Muscle of back (tissue), 13 donors: ENCODE measurements around the gene SLC25A30. TPM values are rescaled to one million over a fixed set of nuclear protein-coding genes. Genes with fewer than 3 reads are reported as not detected.
A peak's percentile ranks its signal among the peaks of the same experiment; 100 is the strongest.

Experiments
- DNase-seq, 3 donors: peaks; one replicate each; pipeline versions ENCODE4 v3.0.0 to v3.0.0-alpha.2; 2013
- long read RNA-seq, 9 donors: transcript quantifications; one replicate each; lab custom pipeline, GENCODE V29; 2026
- polyA plus RNA-seq, 10 donors: library from polyadenylated mRNA; unstranded; fragments of 120-200 nt; gene quantifications; one replicate each; pipeline ENCODE4 v1.2.1, GENCODE V29; 2013; ENCODE audit not compliant: insufficient read length in 10 of 10

The SLC25A30 gene, protein sequence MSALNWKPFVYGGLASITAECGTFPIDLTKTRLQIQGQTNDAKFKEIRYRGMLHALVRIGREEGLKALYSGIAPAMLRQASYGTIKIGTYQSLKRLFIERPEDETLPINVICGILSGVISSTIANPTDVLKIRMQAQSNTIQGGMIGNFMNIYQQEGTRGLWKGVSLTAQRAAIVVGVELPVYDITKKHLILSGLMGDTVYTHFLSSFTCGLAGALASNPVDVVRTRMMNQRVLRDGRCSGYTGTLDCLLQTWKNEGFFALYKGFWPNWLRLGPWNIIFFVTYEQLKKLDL
- 10 to 100 TPM; 12.3 to 26.2 (median 15.3) TPM for polyA plus RNA-seq
- long read RNA-seq, donor 1, result 0 reads
- long read RNA-seq, donor 2, partial matches to known transcripts, result 0 of 2 reads
- long read RNA-seq, donor 2, other reads (novel, unspliced or antisense), result 0 of 2 reads
- long read RNA-seq, donor 3, result 0 reads
- long read RNA-seq, donor 4, partial matches to known transcripts, result 0 of 1 reads
- long read RNA-seq, donor 4, other reads (novel, unspliced or antisense), result 0 of 1 reads
- long read RNA-seq, donor 5, partial matches to known transcripts, result 0 of 4 reads
- long read RNA-seq, donor 5, other reads (novel, unspliced or antisense), result 0 of 4 reads
- long read RNA-seq, donor 6, partial matches to known transcripts, result 0 of 3 reads
- long read RNA-seq, donor 6, other reads (novel, unspliced or antisense), result 0 of 3 reads
- long read RNA-seq, donor 7, partial matches to known transcripts, result 0 of 1 reads
- long read RNA-seq, donor 7, other reads (novel, unspliced or antisense), result 0 of 1 reads
- long read RNA-seq, donor 8, partial matches to known transcripts, result 0 of 2 reads
- long read RNA-seq, donor 8, other reads (novel, unspliced or antisense), result 0 of 2 reads
- long read RNA-seq, donor 9, result 0 reads

DNA sequence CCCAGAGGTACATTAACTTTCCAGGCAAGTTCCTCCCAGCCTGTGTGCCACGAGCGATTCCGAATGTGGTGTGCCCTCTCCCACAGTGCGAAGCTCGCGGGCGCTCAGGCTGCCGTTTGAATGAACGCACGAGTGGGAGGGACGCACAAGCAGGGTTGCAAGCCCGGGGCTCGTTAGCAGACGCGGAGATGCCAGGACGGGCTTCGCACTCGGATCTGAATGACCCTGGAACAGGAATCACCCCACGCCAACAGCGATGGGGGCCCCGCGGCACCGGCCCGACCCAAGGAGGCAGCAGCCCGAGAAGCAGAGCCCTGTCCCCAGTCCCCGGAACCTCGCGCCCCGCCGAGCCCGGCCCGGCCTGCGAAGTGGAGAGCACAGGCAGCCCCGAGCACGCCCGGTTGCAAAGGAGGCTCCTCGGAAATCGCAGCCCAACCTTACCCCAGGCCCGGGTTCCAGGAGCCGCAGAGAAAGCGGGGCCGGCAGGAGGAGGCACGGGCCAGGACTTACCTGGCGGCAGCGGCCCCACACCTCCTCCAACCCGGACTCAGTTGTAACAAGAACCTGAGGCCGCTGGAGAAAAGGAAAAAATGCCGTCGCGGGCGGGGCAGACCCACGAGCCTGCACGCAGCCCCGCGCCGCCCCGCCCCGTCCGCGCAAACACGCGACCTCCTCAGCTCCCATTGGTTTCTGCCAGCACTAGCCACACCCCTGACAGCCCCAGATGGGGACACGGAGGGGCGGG is at the start of gene SLC25A30:
Gene SLC25A30, minus strand, starts transcription at position 584 of the 745 bp plus-strand sequence. CDS start 6,948 bp downstream, outside the sequence.
- DNase-seq, result peak; percentile 89 to 96 (median 90)

DNA sequence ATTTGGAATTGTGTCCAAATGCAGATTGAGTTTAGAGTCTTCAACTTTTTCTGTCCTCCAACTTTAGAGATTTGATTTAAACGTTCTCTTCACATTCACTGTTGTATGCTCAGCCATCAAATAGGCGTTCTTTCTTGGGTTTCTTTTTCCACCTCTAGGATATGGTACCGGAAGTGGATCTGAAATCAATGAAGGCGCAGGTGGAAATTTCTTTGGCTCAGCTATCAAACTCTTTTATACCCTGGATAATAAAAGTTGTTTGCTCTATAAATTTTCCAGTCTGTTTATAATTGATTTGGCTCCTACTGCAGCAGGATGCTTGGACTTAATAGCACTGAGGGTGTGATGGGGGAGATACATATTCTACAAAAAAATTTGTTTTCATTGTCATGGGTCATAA is 48.2 kb upstream of the SLC25A30 start:
- no peak for DNase-seq

DNA sequence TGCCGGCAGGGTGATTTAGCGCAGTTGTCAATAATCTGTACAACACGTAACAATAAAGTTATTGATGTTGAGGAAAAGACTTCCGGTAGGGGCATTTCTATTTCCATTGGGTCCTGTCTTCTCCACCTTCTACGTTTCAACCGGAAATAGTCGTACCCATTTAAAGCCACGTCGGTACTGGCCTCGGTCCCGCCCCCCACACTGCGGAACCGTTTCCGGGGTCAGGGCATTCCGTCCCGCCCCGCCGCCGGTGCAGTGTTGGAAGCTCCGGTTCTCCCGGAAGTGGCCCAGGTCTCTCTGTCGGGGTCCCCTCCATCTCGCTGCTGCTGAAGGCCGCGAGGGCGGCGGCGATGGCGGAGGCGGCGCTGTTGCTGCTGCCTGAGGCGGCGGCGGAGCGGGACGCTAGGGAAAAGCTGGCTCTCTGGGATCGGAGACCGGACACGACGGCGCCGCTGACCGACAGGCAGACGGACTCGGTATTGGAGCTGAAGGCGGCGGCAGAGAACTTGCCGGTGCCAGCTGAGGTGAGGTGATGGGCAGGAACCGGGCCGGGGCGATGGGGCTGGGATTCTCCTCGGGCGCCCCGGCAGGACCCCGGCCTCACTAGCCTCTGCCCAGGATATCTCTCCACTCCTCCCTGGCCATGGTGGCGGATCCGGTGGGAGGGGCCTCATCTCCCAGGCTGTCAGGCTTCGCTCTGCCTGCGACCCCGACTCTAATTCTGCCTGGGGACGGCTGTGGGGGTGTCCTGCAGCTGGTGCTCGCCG is 46.7 kb upstream of the SLC25A30 start, which contains the start of gene COG3:
Gene COG3, plus strand, starts transcription at position 253 of the 767 bp plus-strand sequence. Its CDS starts 98 bp downstream, at position 351.
- DNase-seq, result peak; percentile 96 to 98 (median 98)

DNA sequence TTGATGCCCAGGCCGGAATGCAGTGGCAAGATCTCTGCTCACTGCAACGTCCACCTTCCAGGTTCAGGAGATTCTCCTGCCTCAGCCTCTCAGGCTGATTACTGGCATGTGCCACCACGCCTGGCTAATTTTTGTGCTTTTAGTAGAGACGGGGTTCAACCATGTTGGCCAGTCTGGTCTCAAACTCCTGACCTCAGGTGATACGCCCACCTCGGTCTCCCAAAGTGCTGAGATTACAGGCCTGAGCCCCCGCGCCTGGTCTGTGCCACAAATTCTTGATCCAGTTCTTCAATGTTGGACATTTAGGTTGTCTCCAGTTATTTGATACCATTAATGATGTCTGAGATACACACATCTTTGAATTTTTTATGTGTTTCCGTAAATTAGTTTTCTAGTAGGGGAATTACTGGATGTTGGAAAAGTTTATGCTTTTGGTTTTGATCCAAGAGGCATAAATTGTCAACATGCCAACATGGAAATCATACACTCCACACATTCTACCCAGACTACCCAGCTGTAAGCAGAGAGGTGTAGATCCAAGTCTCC is 46.0 kb upstream of the SLC25A30 start:
- DNase-seq, result no peak

- no peak for DNase-seq
These were observed 38.2 kb upstream of the SLC25A30 start for GRCh38 chr13:45456196-45456972.

- DNase-seq, result no peak
These were observed 36.0 kb upstream of the SLC25A30 start for GRCh38 chr13:45454204-45454603.

DNA sequence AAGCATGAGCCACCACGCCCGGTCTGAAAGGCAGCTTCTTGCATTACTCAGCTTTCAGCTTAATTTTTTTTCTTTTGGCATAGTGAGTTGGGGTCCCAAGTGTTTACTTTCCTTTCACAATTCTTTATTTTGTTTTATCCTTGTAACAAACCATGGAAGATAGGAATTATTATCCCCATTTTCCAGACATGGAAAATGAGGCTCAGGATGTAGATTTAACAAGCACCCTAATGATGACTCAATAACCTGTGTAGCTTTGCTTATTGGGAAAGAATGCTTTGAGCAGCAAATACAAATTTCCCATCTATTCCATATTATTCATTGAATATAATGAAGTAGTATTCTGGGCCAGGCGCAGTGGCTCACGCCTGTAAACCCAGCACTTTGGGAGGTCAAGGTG is 33.1 kb upstream of the SLC25A30 start:
- no peak for DNase-seq

GRCh38 chr13:45448965-45449559 is 30.9 kb upstream of the SLC25A30 start:
- DNase-seq, result no peak

DNA sequence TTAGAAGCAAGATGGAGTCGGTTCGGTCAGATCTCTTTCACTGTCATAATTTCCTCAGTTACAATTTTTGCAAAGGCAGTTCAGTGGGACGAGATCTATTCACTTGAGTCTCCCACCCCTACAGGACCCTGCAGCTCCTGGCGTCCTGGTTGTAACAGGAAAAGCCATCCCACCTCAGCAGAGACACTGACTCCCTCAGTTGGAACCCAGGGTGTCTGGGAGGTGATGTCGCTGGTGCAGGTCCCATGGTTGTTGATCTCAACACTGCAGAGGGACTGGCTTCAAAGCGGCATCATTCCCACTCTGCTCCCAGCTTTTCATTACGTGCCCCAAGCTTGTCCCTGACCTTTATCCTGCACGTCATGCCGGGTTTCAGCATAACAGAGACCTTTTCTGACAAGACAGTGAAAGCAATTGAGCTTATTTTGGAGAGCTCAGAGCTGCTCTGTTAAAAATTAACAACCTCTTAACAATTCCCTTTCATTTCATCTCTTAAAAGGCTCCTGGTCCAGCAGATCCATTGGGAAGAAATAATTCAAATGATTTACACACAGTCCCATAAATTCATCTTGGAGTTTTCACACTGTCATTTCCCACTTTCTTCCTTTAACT is 29.0 kb upstream of the SLC25A30 start:
- no peak for DNase-seq

DNA sequence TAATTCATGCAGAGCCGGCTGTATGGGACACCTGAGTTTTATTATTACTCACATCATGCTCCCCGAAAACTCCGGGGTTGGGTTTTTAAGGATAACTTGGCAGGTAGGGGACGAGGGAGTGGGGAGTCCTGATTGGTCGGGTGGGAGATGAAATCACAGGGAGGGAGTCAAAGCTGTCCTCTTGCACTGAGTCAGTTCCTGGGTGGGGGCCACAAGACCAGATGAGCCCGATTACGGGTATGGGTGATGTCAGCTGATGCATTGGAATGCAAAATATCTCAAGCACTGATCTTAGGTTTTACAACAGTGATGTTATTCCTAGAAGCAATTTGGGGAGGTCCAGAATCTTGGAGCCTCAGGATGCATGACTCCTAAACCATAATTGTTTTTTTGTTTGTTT is 28.0 kb upstream of the SLC25A30 start:
- no peak for DNase-seq

GRCh38 chr13:45445053-45445452 is 26.9 kb upstream of the SLC25A30 start:
- DNase-seq, result no peak

DNA sequence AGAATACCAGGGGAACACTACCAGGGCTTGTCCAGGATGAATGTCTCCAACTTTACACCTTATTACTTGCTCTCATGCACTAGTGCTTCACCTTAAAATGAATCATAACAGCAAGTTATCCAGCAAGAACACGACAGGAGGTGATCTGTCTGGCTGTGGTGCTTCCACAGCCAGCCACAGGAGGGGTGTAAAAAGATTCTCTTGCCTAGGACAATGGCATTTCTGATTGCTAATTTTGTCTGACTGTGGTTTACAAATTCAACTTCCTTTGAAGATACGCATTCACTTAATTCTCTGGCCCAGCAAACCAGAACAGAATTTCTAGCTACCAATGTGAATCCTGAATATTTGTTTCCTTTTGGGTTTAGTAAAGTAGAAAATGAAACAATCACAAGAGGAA is 23.5 kb upstream of the SLC25A30 start:
- no peak for DNase-seq

DNA sequence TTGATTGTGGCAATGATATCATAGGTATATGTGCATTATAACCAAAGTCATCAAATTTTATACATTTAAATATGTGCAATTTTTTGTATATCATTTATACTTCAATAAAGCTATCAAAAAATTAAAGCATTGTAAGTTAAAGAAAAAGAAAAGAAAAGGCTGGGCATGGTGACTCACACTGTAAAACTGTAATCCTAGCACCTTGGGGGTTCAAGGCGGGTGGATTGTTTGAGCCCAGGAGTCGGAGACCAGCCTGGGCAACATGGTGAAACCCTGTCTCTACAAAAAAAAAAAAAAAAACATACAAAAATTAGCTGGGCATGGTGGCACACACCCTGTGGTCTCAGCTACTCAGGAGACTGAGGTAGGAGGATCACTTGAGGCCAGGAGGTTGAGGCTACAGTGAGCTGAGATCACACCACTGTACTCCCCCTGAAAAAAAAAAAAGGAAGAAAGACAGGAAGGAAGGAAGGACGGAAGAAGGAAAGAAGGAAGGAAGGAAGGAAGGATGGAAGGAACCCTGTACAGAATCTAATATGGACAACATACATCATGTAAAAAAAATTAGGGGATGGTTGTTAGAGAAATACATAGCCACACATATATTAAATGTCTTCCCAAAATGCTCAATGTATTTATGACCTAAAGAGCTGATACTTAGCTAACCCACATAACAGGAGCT is 21.7 kb upstream of the SLC25A30 start:
- DNase-seq, result no peak

- DNase-seq, result no peak
These were observed 20.8 kb upstream of the SLC25A30 start for GRCh38 chr13:45439008-45439407.

- no peak for DNase-seq
These were observed 19.8 kb upstream of the SLC25A30 start for GRCh38 chr13:45437947-45438346.

DNA sequence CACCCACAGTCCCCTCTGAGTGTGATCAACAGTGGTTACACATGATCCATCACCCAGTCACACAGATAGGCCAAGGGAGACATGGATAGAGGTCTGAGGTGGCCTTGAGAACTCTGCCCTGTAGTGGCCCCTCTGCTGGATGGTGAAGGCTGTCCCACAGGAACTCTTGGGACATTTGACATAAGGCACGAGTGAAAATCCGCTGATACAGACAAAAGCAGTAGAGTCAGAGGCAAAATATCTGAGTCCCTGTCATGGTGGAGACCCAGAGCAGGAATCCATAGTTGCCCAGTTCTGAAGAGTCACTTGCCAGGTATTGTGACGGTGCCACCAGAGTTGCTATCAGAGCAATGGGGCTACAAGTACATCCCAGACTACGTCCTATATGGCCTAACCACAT is 18.8 kb upstream of the SLC25A30 start:
- no peak for DNase-seq

GRCh38 chr13:45436332-45436731 is 18.2 kb upstream of the SLC25A30 start:
- no peak for DNase-seq
